Effector memory CD8-positive, alpha-beta T cell (primary cell): ENCODE data around the gene RASGRP1.

Experiments
- ATAC-seq: fragments of 150-1000 bp; cut with Tn5 transposase; replicated peaks from 2 replicates; pipeline ENCODE4 v1.10.0; 2021; ENCODE audit warnings: mild to moderate bottlenecking, moderate library complexity
- DNase-seq, 3 experiments: peaks; one replicate each; pipeline ENCODE4 v3.0.0; 2021
- H3K27ac Mint-ChIP-seq, 2 donors: one replicate each; pipeline ENCODE4 v1.8.0; 2022; ENCODE audit warnings: mild to moderate bottlenecking in 2 of 2, mixed read lengths in 2 of 2, moderate library complexity in 2 of 2
- H3K27me3 Mint-ChIP-seq, 2 donors: one replicate each; pipeline ENCODE4 v1.8.0; 2022; ENCODE audit warnings: mixed read lengths in 2 of 2
- H3K36me3 Mint-ChIP-seq: one replicate; pipeline ENCODE4 v1.8.0; 2022; ENCODE audit warnings: mild to moderate bottlenecking, moderate library complexity, mixed read lengths; ENCODE audit not compliant: insufficient read depth
- H3K4me1 Mint-ChIP-seq, 2 donors: one replicate each; pipeline ENCODE4 v1.8.0; 2022; ENCODE audit warnings: low read depth in 2 of 2, mixed read lengths in 2 of 2
- H3K4me3 Mint-ChIP-seq, 2 donors: one replicate each; pipeline ENCODE4 v1.8.0; 2022; ENCODE audit warnings: mild to moderate bottlenecking in 2 of 2, mixed read lengths in 2 of 2, moderate library complexity in 2 of 2
- H3K9me3 Mint-ChIP-seq, 2 donors: one replicate each; pipeline ENCODE4 v1.8.0; 2022; ENCODE audit warnings: mixed read lengths in 2 of 2

RASGRP1 gene

DNA sequence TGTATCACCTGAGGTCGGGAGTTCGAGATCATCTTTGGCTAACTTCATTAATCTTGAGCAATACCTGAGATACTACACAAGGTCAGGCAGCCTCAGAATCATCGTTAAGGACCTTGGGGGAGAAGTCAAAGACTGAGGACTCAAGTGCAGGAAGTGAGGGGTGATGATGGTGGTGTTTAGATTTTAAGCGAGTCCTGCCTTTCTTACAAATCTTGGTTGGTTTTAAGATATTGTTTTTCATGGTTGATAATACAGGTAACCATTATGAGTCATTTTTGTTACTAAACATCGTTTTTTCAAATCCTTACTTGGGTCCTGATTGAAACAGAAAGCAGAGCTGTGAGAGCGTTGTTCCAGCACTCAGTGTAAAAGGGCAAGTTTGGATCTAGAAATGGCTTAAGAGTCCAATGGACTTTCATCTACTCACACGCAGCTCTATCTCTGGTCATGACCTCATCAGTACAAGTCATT, 4.1 kb downstream of the RASGRP1 start:
- Mint-ChIP-seq H3K27ac (peak overlapping the region; percentile 93 to 95), H3K36me3 (peaks cover 79% of the 10 kb centered on the region), H3K9me3 (no peaks in the 10 kb centered on the region), H3K4me1 (peaks cover 84 to 89% of the 10 kb centered on the region in 2 donors), H3K4me3 (peak overlapping the region; percentile 96), H3K27me3 (no peaks in the 10 kb centered on the region)
- ATAC-seq (no peak), DNase-seq (no peak)

GRCh38 chr15:38559636-38560307, 4.8 kb downstream of the RASGRP1 start:
- Mint-ChIP-seq H3K4me3 (peak overlapping the region; percentile 96), H3K36me3 (peaks cover 78% of the 10 kb centered on the region), H3K27me3 (no peaks in the 10 kb centered on the region), H3K9me3 (no peaks in the 10 kb centered on the region), H3K27ac (peak overlapping the region; percentile 93 to 95), H3K4me1 (peaks cover 84 to 90% of the 10 kb centered on the region in 2 donors)
- ATAC-seq (no peak), DNase-seq (no peak)

DNA sequence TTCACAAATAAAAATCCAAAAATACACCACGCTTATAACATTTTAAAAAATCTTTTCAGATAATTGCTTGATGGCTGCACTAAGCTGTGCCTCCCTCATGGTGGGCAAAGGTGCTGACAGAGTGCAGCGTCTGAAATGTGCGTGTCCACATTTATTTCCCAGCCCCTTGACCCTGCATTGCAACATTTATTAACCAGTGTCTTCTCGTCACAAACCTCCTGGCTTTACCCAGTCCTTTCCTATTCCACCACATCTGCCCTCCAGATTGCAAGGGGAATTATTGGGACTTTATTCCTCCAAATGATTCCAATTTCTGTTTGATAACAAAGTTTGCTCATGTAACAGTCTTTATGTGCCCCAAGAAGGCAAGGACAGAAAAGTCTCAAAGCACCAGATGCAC, 5.5 kb downstream of the RASGRP1 start:
- ATAC-seq: no peak

GRCh38 chr15:38558372-38559059, 6.1 kb downstream of the RASGRP1 start:
- peak overlapping the region; percentile 88 to 93 for H3K27ac Mint-ChIP-seq
- peak overlapping the region; percentile 96 for H3K4me3 Mint-ChIP-seq
- DNase-seq: no peak
- H3K27me3 Mint-ChIP-seq: no peaks in the 10 kb centered on the region
- no peak for ATAC-seq
- H3K9me3 Mint-ChIP-seq: no peaks in the 10 kb centered on the region
- peaks cover 89 to 98% of the 10 kb centered on the region in 2 donors for H3K4me1 Mint-ChIP-seq
- peaks cover 71% of the 10 kb centered on the region for H3K36me3 Mint-ChIP-seq

More for the DNA sequence above, 5.5 kb downstream of the RASGRP1 start:
- no peaks in the 10 kb centered on the region for H3K27me3 Mint-ChIP-seq
- H3K9me3 Mint-ChIP-seq: no peaks in the 10 kb centered on the region
- H3K27ac Mint-ChIP-seq: peak overlapping the region; percentile 88 to 93
- peaks cover 73% of the 10 kb centered on the region for H3K36me3 Mint-ChIP-seq
- peaks cover 88 to 97% of the 10 kb centered on the region in 2 donors for H3K4me1 Mint-ChIP-seq
- DNase-seq: no peak
- H3K4me3 Mint-ChIP-seq: peak overlapping the region; percentile 96

GRCh38 chr15:38557921-38558320, 6.7 kb downstream of the RASGRP1 start:
- H3K4me1 Mint-ChIP-seq: peaks cover 94 to 98% of the 10 kb centered on the region in 2 donors
- no peaks in the 10 kb centered on the region for H3K9me3 Mint-ChIP-seq
- H3K27ac Mint-ChIP-seq: peak overlapping the region; percentile 88 to 93
- H3K27me3 Mint-ChIP-seq: no peaks in the 10 kb centered on the region
- peak overlapping the region; percentile 96 for H3K4me3 Mint-ChIP-seq
- peaks cover 71% of the 10 kb centered on the region for H3K36me3 Mint-ChIP-seq
- ATAC-seq: no peak
- no peak for DNase-seq

- DNase-seq (no peak), ATAC-seq (no peak)
- peak overlapping the region; percentile 88 to 93 for H3K27ac Mint-ChIP-seq
- H3K36me3 Mint-ChIP-seq: peaks cover 73% of the 10 kb centered on the region
- no peaks in the 10 kb centered on the region for H3K9me3 Mint-ChIP-seq
- peak overlapping the region; percentile 96 for H3K4me3 Mint-ChIP-seq
- no peaks in the 10 kb centered on the region for H3K27me3 Mint-ChIP-seq
- H3K4me1 Mint-ChIP-seq: peaks cover 85 to 96% of the 10 kb centered on the region in 2 donors
Measured at GRCh38 chr15:38555686-38556334, 8.8 kb downstream of the RASGRP1 start.

- Mint-ChIP-seq H3K4me3 (peak overlapping the region; percentile 96), H3K27ac (peak overlapping the region; percentile 88 to 93), H3K4me1 (peaks cover 77 to 91% of the 10 kb centered on the region in 2 donors), H3K36me3 (peaks cover 71% of the 10 kb centered on the region), H3K27me3 (no peaks in the 10 kb centered on the region), H3K9me3 (no peaks in the 10 kb centered on the region)
- DNase-seq: no peak
- peak; percentile 85 for ATAC-seq
Measured at GRCh38 chr15:38554354-38554753, 10.3 kb downstream of the RASGRP1 start.

DNA sequence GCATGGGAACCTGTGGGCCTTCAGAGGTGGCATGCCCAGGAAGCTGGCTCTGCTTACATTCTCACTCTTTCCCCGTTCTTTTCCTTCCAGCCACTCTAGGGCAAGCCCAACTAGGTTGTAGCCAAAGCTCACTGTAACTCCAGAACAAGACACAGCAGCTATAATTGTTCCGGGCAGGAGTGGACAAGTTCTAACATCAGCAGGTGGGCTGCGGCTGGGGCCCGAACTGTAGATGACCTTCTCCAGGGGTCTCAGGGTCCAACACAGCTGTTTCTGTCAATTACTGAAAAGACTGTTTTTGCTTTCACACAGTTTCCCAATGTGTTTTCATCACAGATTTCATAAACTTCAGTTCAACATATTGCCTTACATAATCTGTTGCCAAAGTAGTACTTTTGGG, 11.5 kb downstream of the RASGRP1 start:
- Mint-ChIP-seq H3K4me3 (peak overlapping the region; percentile 68 to 96), H3K9me3 (no peaks in the 10 kb centered on the region), H3K27ac (peak overlapping the region; percentile 88 to 93), H3K36me3 (peaks cover 69% of the 10 kb centered on the region), H3K4me1 (peaks cover 74 to 91% of the 10 kb centered on the region in 2 donors), H3K27me3 (no peaks in the 10 kb centered on the region)
- DNase-seq (no peak), ATAC-seq (no peak)

- H3K4me1 Mint-ChIP-seq: peaks cover 72 to 91% of the 10 kb centered on the region in 2 donors
- no peaks in the 10 kb centered on the region for H3K27me3 Mint-ChIP-seq
- ATAC-seq (no peak), DNase-seq (no peak)
- H3K4me3 Mint-ChIP-seq: peak overlapping the region; percentile 68 to 96
- peak overlapping the region; percentile 31 to 93 for H3K27ac Mint-ChIP-seq
- H3K9me3 Mint-ChIP-seq: no peaks in the 10 kb centered on the region
- H3K36me3 Mint-ChIP-seq: peaks cover 69% of the 10 kb centered on the region
Measured at GRCh38 chr15:38551720-38552648, 12.6 kb downstream of the RASGRP1 start.

DNA sequence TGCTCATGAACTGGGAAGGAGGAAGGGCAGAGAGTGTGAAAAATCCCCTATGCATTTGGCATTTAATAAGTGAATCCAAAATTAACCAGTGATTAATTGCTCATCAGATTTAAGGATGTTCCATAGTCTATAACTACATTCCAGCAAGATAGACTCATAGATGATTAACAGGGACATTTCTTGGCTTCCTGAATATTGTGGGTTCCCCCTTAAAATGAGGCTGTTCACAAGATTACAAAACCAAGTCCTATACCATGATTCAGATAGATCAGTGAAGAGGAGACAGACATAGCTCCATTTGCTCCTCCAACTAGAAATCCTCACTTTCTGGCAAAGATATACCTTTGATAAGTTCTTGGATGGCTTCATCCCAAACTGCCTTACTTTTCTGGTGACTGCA, 15.4 kb downstream of the RASGRP1 start:
- Mint-ChIP-seq H3K27ac (peak overlapping the region; percentile 81 to 85), H3K4me3 (peak overlapping the region in 1 of 2 donors; percentile 46), H3K27me3 (no peaks in the 10 kb centered on the region), H3K9me3 (no peaks in the 10 kb centered on the region), H3K4me1 (peaks cover 62 to 89% of the 10 kb centered on the region in 2 donors), H3K36me3 (peaks cover 58% of the 10 kb centered on the region)
- ATAC-seq: no peak
- DNase-seq: no peak

- peaks cover 56% of the 10 kb centered on the region for H3K36me3 Mint-ChIP-seq
- H3K4me3 Mint-ChIP-seq: peak overlapping the region; percentile 21 to 54
- peak overlapping the region; percentile 85 to 88 for H3K27ac Mint-ChIP-seq
- ATAC-seq (no peak), DNase-seq (no peak)
- H3K4me1 Mint-ChIP-seq: peaks cover 58 to 84% of the 10 kb centered on the region in 2 donors
- no peaks in the 10 kb centered on the region for H3K9me3 Mint-ChIP-seq
- H3K27me3 Mint-ChIP-seq: no peaks in the 10 kb centered on the region
Measured at GRCh38 chr15:38547255-38547997, 17.2 kb downstream of the RASGRP1 start.

DNA sequence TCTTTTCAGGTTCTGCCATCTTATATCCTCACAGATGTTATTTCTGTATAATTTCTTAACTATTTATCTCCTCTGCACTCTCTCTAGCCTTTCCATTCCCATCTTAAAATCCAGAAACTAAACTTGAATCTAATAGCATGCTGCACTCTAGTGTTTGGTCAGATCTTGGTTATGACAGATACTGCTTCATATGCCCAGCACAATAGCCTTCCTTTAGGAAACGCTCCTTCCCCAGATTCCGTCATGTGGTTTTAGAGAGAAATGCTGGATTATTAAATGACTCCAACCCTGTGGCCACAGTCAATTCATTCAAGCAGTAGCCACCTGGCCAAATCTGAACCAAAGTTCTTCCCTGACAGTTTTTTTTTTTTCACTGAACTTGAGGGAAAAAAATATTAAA, 19.4 kb downstream of the RASGRP1 start:
- H3K27ac Mint-ChIP-seq: peak overlapping the region; percentile 71 to 85

More for the DNA sequence above, 19.4 kb downstream of the RASGRP1 start:
- Mint-ChIP-seq H3K9me3 (no peaks in the 10 kb centered on the region), H3K4me1 (peaks cover 67 to 91% of the 10 kb centered on the region in 2 donors), H3K4me3 (peak overlapping the region in 1 of 2 donors; percentile 23), H3K27me3 (no peaks in the 10 kb centered on the region), H3K36me3 (peaks cover 45% of the 10 kb centered on the region)
- ATAC-seq (no peak), DNase-seq (no peak)
